Islet precursor cell (in vitro differentiated cells): ENCODE results near the gene CFAP69.
"Not testable (repeated sequence)": the region's sequence is repeated elsewhere in the genome, so short reads cannot be mapped to it uniquely, and the experiment has no call there.

Experiments
- DNase-seq: peaks from one replicate; pipeline ENCODE4 v3.0.0-alpha.2; 2018

The CFAP69 gene

GRCh38 chr7:90236721-90237289 lies 8.2 kb upstream of the CFAP69 start:
- no peak for DNase-seq

- DNase-seq, result no peak
These were observed 7.0 kb upstream of the CFAP69 start for GRCh38 chr7:90238022-90238421.

- no peak for DNase-seq
These were observed 6.4 kb upstream of the CFAP69 start for GRCh38 chr7:90238583-90238982.

- DNase-seq, result no peak
These were observed 5.9 kb upstream of the CFAP69 start for GRCh38 chr7:90239050-90239449.

- DNase-seq, result no peak
These were observed 5.2 kb upstream of the CFAP69 start for GRCh38 chr7:90239625-90240228.

GRCh38 chr7:90242369-90243168 lies 2.4 kb upstream of the CFAP69 start:
- DNase-seq, result no peak

- no peak for DNase-seq
These were observed 1.4 kb upstream of the CFAP69 start for GRCh38 chr7:90243556-90243955.

GRCh38 chr7:90244565-90244908 lies 437 bp upstream of the CFAP69 start:
- DNase-seq, result no peak

- peak; percentile 68 for DNase-seq
These were observed 1.2 kb downstream of the CFAP69 start for GRCh38 chr7:90246171-90246570.

- no peak for DNase-seq
These were observed 3.7 kb downstream of the CFAP69 start for GRCh38 chr7:90248706-90249105.

- no peak for DNase-seq
These were observed 5.8 kb downstream of the CFAP69 start for GRCh38 chr7:90250601-90251303.

GRCh38 chr7:90251304-90251635 lies 6.3 kb downstream of the CFAP69 start:
- DNase-seq, result no peak

GRCh38 chr7:90256011-90256410 lies 11.0 kb downstream of the CFAP69 start:
- not testable (repeated sequence) for DNase-seq

- no peak for DNase-seq
These were observed 11.8 kb downstream of the CFAP69 start for GRCh38 chr7:90256778-90257177.

GRCh38 chr7:90261441-90261840 lies 16.5 kb downstream of the CFAP69 start:
- DNase-seq, result no peak

GRCh38 chr7:90262438-90262837 lies 17.5 kb downstream of the CFAP69 start:
- no peak for DNase-seq

GRCh38 chr7:90266808-90267207 lies 21.8 kb downstream of the CFAP69 start:
- no peak for DNase-seq

GRCh38 chr7:90267263-90267858 lies 22.4 kb downstream of the CFAP69 start:
- DNase-seq, result no peak

- DNase-seq, result no peak
These were observed 24.2 kb downstream of the CFAP69 start for GRCh38 chr7:90269163-90269562.

- no peak for DNase-seq
These were observed 25.6 kb downstream of the CFAP69 start for GRCh38 chr7:90270431-90271178.

GRCh38 chr7:90271753-90272152 lies 26.8 kb downstream of the CFAP69 start:
- DNase-seq, result no peak

- no peak for DNase-seq
These were observed 27.3 kb downstream of the CFAP69 start for GRCh38 chr7:90272242-90272641.

- no peak for DNase-seq
These were observed 29.2 kb downstream of the CFAP69 start for GRCh38 chr7:90274161-90274560.
